GM18508 (cell line): ENCODE measurements around the gene ANO2.

ENCODE experiments used
- ATAC-seq: cut with Tn5 transposase; IDR thresholded peaks from one replicate; pipeline ENCODE4 v1.9.1; 2021; ENCODE audit warnings: moderate number of reproducible peaks; ENCODE audit not compliant: insufficient read depth, unreplicated experiment

ANO2 gene

GRCh38 chr12:5965950-5966383 is 20.9 kb upstream of the ANO2 start:
- ATAC-seq = no peak

GRCh38 chr12:5964913-5965900 is 20.1 kb upstream of the ANO2 start:
- no peak for ATAC-seq

GRCh38 chr12:5963515-5963914 is 18.5 kb upstream of the ANO2 start:
- no peak for ATAC-seq

- ATAC-seq = no peak
Observed at GRCh38 chr12:5960783-5961182, 15.7 kb upstream of the ANO2 start.

- no peak for ATAC-seq
Observed at GRCh38 chr12:5956987-5957386, 11.9 kb upstream of the ANO2 start.

- ATAC-seq = no peak
Observed at GRCh38 chr12:5954661-5955060, 9.6 kb upstream of the ANO2 start.

GRCh38 chr12:5953835-5954586 is 9.0 kb upstream of the ANO2 start:
- ATAC-seq = no peak

- no peak for ATAC-seq
Observed at GRCh38 chr12:5952031-5952430, 7.0 kb upstream of the ANO2 start.

GRCh38 chr12:5948696-5949095 is 3.6 kb upstream of the ANO2 start:
- ATAC-seq = no peak

- no peak for ATAC-seq
Observed at GRCh38 chr12:5947006-5947405, 1.9 kb upstream of the ANO2 start.

- no peak for ATAC-seq
Observed at GRCh38 chr12:5946388-5946787, 1.3 kb upstream of the ANO2 start.

- no peak for ATAC-seq
Observed at GRCh38 chr12:5944688-5945070, 380 bp downstream of the ANO2 start.

- no peak for ATAC-seq
Observed at GRCh38 chr12:5944053-5944452, 1.0 kb downstream of the ANO2 start.

- ATAC-seq = no peak
Observed at GRCh38 chr12:5941907-5942306, 3.2 kb downstream of the ANO2 start.

GRCh38 chr12:5927732-5928516 is 17.1 kb downstream of the ANO2 start:
- no peak for ATAC-seq

GRCh38 chr12:5925646-5926045 is 19.4 kb downstream of the ANO2 start:
- ATAC-seq = no peak

- ATAC-seq = no peak
Observed at GRCh38 chr12:5924342-5924741, 20.7 kb downstream of the ANO2 start.

GRCh38 chr12:5923751-5924150 is 21.3 kb downstream of the ANO2 start:
- ATAC-seq = no peak

- ATAC-seq = no peak
Observed at GRCh38 chr12:5923043-5923605, 21.9 kb downstream of the ANO2 start.
